Astrocyte (in vitro differentiated cells and primary cell): ENCODE data around the gene AQR.

Experiments used
- EZH2 ChIP-seq: IDR thresholded peaks from 2 replicates; pipeline ENCODE4 v1.6.1; 2012; ENCODE audit warnings: mild to moderate bottlenecking, low read length, inconsistent platforms; ENCODE audit not compliant: insufficient read depth
- TF ChIP-seq, protein P1 (sequence below): IDR thresholded peaks from 2 replicates; pipeline ENCODE4 v1.5.1; 2011; ENCODE audit warnings: low read depth, mild to moderate bottlenecking, inconsistent platforms, low read length, moderate library complexity; ENCODE audit not compliant: insufficient read depth

DNA sequence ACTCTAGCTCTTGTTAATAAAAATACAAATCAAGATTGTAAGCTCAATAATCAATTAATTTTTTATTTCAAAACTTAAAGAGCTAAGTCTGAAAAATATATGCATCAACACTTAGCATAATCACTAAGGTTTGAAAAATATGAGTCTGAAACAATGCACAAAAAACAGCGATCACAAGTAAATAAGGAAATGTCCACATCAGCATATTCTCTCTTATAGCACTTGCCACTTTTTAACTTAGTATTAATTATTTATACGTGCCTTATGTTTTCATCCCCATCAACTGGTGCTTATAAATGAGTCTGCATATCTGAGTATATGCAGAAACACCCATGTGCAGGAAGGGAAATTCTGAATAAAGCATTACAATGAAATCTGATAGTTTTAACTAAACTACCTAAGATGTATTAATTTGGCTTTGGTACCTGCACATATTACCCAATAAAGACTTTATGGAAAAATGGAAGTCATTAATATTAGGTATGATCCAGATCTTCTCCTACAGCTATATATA is 28.3 kb downstream of the AQR start:
- TF ChIP-seq, protein P1, sequence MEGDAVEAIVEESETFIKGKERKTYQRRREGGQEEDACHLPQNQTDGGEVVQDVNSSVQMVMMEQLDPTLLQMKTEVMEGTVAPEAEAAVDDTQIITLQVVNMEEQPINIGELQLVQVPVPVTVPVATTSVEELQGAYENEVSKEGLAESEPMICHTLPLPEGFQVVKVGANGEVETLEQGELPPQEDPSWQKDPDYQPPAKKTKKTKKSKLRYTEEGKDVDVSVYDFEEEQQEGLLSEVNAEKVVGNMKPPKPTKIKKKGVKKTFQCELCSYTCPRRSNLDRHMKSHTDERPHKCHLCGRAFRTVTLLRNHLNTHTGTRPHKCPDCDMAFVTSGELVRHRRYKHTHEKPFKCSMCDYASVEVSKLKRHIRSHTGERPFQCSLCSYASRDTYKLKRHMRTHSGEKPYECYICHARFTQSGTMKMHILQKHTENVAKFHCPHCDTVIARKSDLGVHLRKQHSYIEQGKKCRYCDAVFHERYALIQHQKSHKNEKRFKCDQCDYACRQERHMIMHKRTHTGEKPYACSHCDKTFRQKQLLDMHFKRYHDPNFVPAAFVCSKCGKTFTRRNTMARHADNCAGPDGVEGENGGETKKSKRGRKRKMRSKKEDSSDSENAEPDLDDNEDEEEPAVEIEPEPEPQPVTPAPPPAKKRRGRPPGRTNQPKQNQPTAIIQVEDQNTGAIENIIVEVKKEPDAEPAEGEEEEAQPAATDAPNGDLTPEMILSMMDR: no peak
- TF ChIP-seq EZH2: no peak
